T-helper 1 cell treated with Interleukin-12 subunit alpha and Interleukin-12 subunit beta and Interleukin-4 antibody, amounts not matched to agents 30 μg/mL and 1 μg/mL, for 36 hours (primary cell): ENCODE results near the gene EPHA8.

Experiments used
- H3K27ac Mint-ChIP-seq: one replicate; pipeline ENCODE4 v1.8.0; 2021; ENCODE audit warnings: mild to moderate bottlenecking, mixed read lengths
- H3K27me3 Mint-ChIP-seq: one replicate; pipeline ENCODE4 v1.8.0; 2021; ENCODE audit warnings: low read depth, mixed read lengths
- H3K36me3 Mint-ChIP-seq: one replicate; pipeline ENCODE4 v1.8.0; 2021; ENCODE audit warnings: low read depth, mixed read lengths
- H3K4me1 Mint-ChIP-seq: one replicate; pipeline ENCODE4 v1.8.0; 2021; ENCODE audit warnings: low read depth, mixed read lengths
- H3K4me3 Mint-ChIP-seq: one replicate; pipeline ENCODE4 v1.8.0; 2021; ENCODE audit warnings: mild to moderate bottlenecking, moderate library complexity, mixed read lengths
- H3K9me3 Mint-ChIP-seq: one replicate; pipeline ENCODE4 v1.8.0; 2021; ENCODE audit warnings: mixed read lengths

Gene EPHA8

GRCh38 chr1:22586356-22587130 lies 23.3 kb downstream of the EPHA8 start:
- no peaks in the 10 kb centered on the region for H3K4me1 Mint-ChIP-seq

GRCh38 chr1:22587247-22587646 lies 24.0 kb downstream of the EPHA8 start:
- H3K27me3 Mint-ChIP-seq: peaks cover 3% of the 10 kb centered on the region
- no peak overlapping the region for H3K4me3 Mint-ChIP-seq
- no peaks in the 10 kb centered on the region for H3K4me1 Mint-ChIP-seq
- H3K36me3 Mint-ChIP-seq: no peaks in the 10 kb centered on the region
- no peak overlapping the region for H3K27ac Mint-ChIP-seq
- H3K9me3 Mint-ChIP-seq: no peaks in the 10 kb centered on the region

More at GRCh38 chr1:22586356-22587130, 23.3 kb downstream of the EPHA8 start:
- no peak overlapping the region for H3K27ac Mint-ChIP-seq
- H3K4me3 Mint-ChIP-seq: no peak overlapping the region
- no peaks in the 10 kb centered on the region for H3K9me3 Mint-ChIP-seq
- H3K36me3 Mint-ChIP-seq: no peaks in the 10 kb centered on the region
- H3K27me3 Mint-ChIP-seq: peaks cover 3% of the 10 kb centered on the region

- H3K9me3 Mint-ChIP-seq: no peaks in the 10 kb centered on the region
- peaks cover 3% of the 10 kb centered on the region for H3K27me3 Mint-ChIP-seq
- no peak overlapping the region for H3K27ac Mint-ChIP-seq
- no peaks in the 10 kb centered on the region for H3K36me3 Mint-ChIP-seq
- H3K4me1 Mint-ChIP-seq: no peaks in the 10 kb centered on the region
- no peak overlapping the region for H3K4me3 Mint-ChIP-seq
These were observed 25.7 kb downstream of the EPHA8 start for GRCh38 chr1:22588899-22589422.

- no peak overlapping the region for H3K27ac Mint-ChIP-seq
- no peaks in the 10 kb centered on the region for H3K27me3 Mint-ChIP-seq
These were observed 28.3 kb downstream of the EPHA8 start for GRCh38 chr1:22591576-22591975.

GRCh38 chr1:22592051-22592450 lies 28.8 kb downstream of the EPHA8 start:
- H3K9me3 Mint-ChIP-seq: no peaks in the 10 kb centered on the region
- H3K4me1 Mint-ChIP-seq: no peaks in the 10 kb centered on the region
- no peaks in the 10 kb centered on the region for H3K27me3 Mint-ChIP-seq
- H3K27ac Mint-ChIP-seq: no peak overlapping the region
- no peaks in the 10 kb centered on the region for H3K36me3 Mint-ChIP-seq
- H3K4me3 Mint-ChIP-seq: no peak overlapping the region

More at GRCh38 chr1:22591576-22591975, 28.3 kb downstream of the EPHA8 start:
- H3K4me3 Mint-ChIP-seq: no peak overlapping the region
- H3K9me3 Mint-ChIP-seq: no peaks in the 10 kb centered on the region
- no peaks in the 10 kb centered on the region for H3K4me1 Mint-ChIP-seq
- H3K36me3 Mint-ChIP-seq: no peaks in the 10 kb centered on the region

- no peaks in the 10 kb centered on the region for H3K4me1 Mint-ChIP-seq
- H3K27me3 Mint-ChIP-seq: no peaks in the 10 kb centered on the region
- H3K36me3 Mint-ChIP-seq: no peaks in the 10 kb centered on the region
These were observed 29.9 kb downstream of the EPHA8 start for GRCh38 chr1:22592919-22593790.

GRCh38 chr1:22594396-22594795 lies 31.1 kb downstream of the EPHA8 start:
- no peaks in the 10 kb centered on the region for H3K4me1 Mint-ChIP-seq
- no peak overlapping the region for H3K27ac Mint-ChIP-seq
- H3K36me3 Mint-ChIP-seq: no peaks in the 10 kb centered on the region
- H3K4me3 Mint-ChIP-seq: no peak overlapping the region
- no peaks in the 10 kb centered on the region for H3K9me3 Mint-ChIP-seq
- no peaks in the 10 kb centered on the region for H3K27me3 Mint-ChIP-seq

More at GRCh38 chr1:22592919-22593790, 29.9 kb downstream of the EPHA8 start:
- Mint-ChIP-seq H3K27ac (no peak overlapping the region), H3K4me3 (no peak overlapping the region), H3K9me3 (no peaks in the 10 kb centered on the region)

- no peaks in the 10 kb centered on the region for H3K36me3 Mint-ChIP-seq
- no peaks in the 10 kb centered on the region for H3K9me3 Mint-ChIP-seq
- no peaks in the 10 kb centered on the region for H3K27me3 Mint-ChIP-seq
- no peaks in the 10 kb centered on the region for H3K4me1 Mint-ChIP-seq
- no peak overlapping the region for H3K27ac Mint-ChIP-seq
- no peak overlapping the region for H3K4me3 Mint-ChIP-seq
These were observed 31.8 kb downstream of the EPHA8 start for GRCh38 chr1:22595108-22595507.

GRCh38 chr1:22597301-22597965 lies 34.1 kb downstream of the EPHA8 start:
- Mint-ChIP-seq H3K4me1 (no peaks in the 10 kb centered on the region), H3K9me3 (no peaks in the 10 kb centered on the region), H3K27me3 (no peaks in the 10 kb centered on the region), H3K36me3 (no peaks in the 10 kb centered on the region), H3K27ac (no peak overlapping the region), H3K4me3 (no peak overlapping the region)

- Mint-ChIP-seq H3K4me1 (no peaks in the 10 kb centered on the region), H3K36me3 (no peaks in the 10 kb centered on the region), H3K9me3 (no peaks in the 10 kb centered on the region), H3K4me3 (no peak overlapping the region), H3K27ac (no peak overlapping the region), H3K27me3 (no peaks in the 10 kb centered on the region)
These were observed 34.7 kb downstream of the EPHA8 start for GRCh38 chr1:22597996-22598395.

GRCh38 chr1:22598736-22599135 lies 35.4 kb downstream of the EPHA8 start:
- no peaks in the 10 kb centered on the region for H3K4me1 Mint-ChIP-seq
- H3K9me3 Mint-ChIP-seq: no peaks in the 10 kb centered on the region

GRCh38 chr1:22600071-22600816 lies 37.0 kb downstream of the EPHA8 start:
- no peaks in the 10 kb centered on the region for H3K4me1 Mint-ChIP-seq
- no peaks in the 10 kb centered on the region for H3K9me3 Mint-ChIP-seq

More at GRCh38 chr1:22598736-22599135, 35.4 kb downstream of the EPHA8 start:
- H3K27ac Mint-ChIP-seq: no peak overlapping the region
- no peaks in the 10 kb centered on the region for H3K27me3 Mint-ChIP-seq
- H3K4me3 Mint-ChIP-seq: no peak overlapping the region
- H3K36me3 Mint-ChIP-seq: no peaks in the 10 kb centered on the region

GRCh38 chr1:22600817-22601605 lies 37.7 kb downstream of the EPHA8 start:
- H3K9me3 Mint-ChIP-seq: no peaks in the 10 kb centered on the region
- no peaks in the 10 kb centered on the region for H3K4me1 Mint-ChIP-seq
- no peaks in the 10 kb centered on the region for H3K36me3 Mint-ChIP-seq
- no peak overlapping the region for H3K27ac Mint-ChIP-seq
- H3K4me3 Mint-ChIP-seq: no peak overlapping the region
- peaks cover 15% of the 10 kb centered on the region for H3K27me3 Mint-ChIP-seq

More at GRCh38 chr1:22600071-22600816, 37.0 kb downstream of the EPHA8 start:
- Mint-ChIP-seq H3K27ac (no peak overlapping the region), H3K4me3 (no peak overlapping the region), H3K36me3 (no peaks in the 10 kb centered on the region), H3K27me3 (peaks cover 9% of the 10 kb centered on the region)
